HG03460 (cell line): ENCODE data around the gene TOMM20L.
A peak's percentile ranks its signal among the peaks of the same experiment; 100 is the strongest.
"Not testable (repeated sequence)": the region's sequence is repeated elsewhere in the genome, so short reads cannot be mapped to it uniquely, and the experiment has no call there.

Experiments used
- ATAC-seq: cut with Tn5 transposase; IDR thresholded peaks from one replicate; pipeline ENCODE4 v1.9.1; 2021; ENCODE audit not compliant: unreplicated experiment

The TOMM20L gene

DNA sequence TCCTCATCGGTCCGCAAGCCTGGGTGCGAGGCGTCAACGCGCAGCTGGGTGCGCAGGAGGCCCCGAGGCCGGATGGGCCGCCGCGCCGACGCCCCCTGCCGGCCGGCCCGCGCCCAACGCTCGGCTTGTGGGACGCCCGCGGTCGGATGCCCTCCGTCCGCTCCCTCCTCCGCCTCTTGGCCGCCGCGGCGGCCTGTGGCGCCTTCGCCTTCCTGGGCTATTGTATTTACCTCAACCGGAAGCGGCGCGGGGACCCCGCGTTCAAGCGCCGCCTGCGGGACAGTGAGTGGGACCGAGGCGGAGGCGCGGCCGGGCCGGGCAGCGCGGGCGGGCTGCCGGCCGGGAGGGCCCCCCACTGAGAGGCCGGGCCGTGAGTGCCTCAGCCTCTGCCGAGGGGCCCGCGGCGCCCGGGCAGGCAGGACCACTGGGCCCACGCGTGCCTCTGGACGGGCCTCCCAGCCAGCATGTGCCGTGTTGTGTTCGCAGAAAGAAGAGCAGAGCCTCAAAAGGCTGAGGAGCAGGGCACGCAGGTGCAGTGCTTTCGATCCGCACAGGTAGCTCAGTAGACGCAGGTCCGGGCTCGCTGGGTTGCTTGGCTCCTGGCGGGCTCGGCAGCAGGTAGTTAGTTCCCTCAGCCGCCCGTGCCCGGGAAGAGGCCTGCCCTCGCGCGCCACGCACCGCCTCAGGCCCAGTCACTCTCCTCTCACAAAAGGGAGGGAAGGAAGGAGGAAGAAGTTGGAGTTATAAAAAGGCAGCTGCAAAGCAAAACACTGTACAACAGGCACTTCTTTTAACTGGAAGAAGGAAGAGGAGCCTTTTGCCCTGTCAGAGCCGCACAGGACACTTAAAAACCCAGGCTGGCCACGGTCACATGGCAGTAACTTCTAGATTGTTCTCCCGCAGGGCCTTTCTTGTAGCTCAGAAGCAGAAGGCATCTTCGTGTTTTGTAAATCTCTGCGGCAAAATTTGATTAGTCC lies at the start of gene TOMM20L:
Gene TOMM20L (plus strand): TSS at position 119 of the 977 bp plus-strand sequence. CDS start 28 bp downstream, at position 147.
- peak; percentile 93 for ATAC-seq

DNA sequence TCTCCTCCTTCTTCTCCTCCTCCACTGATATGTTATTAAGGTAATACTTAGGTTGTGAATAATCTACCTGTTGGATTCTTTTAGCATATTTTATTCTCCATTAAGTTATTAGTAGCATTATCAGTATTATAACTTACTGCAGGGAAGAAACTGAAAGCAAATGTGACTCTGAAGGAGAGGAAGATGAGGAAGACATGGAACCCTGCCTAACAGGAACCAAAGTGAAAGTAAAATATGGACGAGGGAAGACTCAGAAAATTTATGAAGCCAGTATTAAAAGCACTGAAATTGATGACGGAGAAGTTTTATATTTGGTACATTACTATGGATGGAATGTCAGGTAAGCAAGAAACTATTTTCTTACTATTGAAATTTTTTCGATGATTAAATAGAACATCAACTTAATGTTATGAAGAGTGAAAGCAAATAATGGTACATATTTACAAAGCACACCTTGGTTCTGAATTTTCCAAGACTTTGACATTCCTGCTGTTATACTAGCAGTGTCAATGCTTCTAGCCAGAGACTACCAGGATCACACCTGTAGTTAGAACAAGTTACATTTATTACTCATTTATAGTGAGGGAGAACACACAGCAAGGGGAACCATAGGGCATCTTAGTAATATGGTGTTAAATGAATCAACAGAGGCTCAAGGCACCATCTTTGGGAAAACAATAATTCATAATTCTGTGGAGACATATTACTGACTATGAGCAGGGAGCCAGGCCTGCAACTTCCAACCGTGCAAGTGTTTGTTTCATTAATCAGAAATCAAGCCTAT lies 42.0 kb upstream of the TOMM20L start:
- no peak for ATAC-seq

DNA sequence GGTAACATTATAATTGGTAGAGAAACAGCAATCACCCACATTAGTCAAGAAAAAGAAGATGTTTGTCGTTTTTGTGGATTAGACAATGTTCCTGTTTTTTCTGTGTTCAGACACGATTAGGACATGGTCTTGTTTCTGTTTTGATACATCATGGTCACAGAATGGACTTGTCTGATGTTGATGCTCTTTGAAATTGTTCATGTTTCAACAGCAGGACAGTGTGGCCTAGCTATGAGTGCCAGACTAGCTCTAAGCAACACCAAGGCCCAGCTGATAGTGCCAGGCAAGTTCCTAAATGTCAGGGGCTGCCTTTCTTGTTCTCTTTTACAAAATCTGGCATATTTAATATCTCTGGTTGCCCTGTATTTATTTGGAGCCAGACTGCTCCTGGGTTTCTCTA lies 40.9 kb upstream of the TOMM20L start:
- no peak for ATAC-seq

DNA sequence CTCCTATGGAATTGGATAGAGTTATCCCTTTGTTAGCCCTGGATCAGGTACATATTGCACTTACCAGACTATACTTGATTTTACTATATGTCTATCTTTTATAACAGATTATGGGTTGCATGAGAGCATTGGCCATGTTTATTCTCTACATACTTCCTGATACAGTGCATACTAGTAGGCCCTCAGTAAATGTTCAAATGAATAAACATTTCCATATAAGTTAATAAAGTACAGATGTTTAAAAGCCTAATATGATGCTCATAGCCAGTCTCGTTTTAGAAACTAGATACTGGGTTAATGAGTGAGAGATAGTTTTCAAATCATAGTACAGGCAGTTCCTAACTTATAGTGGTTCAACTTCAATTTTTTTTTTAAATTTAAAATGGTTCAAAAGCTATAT lies 39.5 kb upstream of the TOMM20L start:
- ATAC-seq, result no peak

DNA sequence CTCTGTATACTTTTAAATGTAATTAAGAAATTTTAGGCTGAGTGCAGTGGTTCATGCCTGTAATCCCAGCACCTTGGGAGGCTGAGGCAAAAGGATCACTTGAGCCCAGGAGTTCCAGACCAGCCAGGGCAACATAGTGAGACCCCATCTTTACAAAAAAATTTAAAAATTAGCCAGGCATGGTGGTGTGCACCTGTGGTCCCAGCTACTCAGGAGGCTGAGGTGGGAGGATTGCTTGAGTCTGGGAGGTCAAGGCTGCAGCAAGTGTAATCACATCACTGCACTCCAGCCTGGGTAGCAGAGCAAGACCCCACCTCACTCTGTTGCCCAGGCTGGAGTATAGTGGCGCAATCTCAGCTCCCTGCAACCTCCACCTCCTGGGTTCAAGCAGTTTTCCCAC lies 33.5 kb upstream of the TOMM20L start:
- not testable (repeated sequence) for ATAC-seq

DNA sequence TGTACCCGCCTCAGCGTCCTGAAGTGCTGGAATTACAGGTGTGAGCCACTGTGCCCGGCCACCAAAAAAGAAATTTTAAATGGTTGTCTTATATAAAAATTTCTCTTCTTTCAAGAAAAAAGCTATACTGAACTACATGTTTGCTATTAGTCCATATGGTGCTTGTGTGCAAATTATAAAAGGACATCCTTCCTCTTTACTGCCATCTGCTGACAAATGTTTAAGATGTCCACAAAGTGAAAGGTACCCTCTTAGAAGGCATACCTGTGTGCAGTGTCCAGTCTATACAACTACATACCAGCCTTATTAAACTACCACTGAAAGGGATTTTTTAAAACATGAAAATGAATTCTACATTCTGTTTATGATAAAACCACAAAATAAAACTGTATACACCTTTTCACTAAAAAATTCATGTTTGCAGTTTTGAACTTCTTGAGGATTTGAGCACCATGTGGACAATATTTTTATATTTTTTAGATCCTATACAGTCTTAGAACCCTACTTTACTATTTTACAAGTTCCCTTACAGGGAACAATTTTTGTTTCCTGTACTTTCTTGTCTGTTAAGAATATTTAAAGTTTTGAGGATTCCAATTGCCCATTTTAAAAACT lies 32.8 kb upstream of the TOMM20L start:
- no peak for ATAC-seq

DNA sequence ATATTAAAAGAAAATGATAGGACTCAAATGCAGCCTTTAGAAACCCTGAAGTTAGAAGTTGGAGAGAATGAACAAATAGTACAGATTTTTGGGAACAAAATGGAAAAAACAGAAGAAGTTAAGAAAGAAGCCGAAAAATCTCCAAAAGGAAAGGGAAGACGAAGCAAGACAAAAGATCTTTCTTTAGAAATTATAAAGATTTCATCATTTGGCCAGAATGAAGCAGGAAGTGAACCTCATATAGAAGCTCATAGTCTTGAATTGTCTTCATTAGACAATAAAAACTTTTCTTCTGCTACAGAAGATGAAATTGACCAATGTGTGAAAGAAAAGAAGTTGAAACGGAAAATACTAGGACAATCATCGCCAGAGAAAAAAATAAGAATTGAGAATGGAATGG lies 31.4 kb upstream of the TOMM20L start:
- no peak for ATAC-seq

DNA sequence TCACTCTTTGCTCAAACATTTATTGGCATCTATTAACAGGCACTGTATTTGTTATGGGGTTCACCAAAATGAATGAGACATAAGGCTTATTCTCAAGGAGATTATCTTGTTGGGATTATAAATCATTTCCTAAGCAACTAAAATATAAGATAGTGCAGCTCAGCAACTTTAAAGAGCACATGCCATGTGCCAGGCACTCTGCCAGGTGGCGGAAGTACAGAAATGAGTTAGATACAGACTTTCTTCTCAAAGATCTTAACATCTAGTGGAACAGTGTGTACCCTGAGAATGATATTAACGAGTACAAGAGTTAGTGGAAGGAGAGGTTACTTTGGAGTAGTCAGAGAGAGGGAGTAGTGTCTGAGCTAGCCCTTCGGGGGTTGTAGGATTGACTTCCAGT lies 28.4 kb upstream of the TOMM20L start:
- no peak for ATAC-seq

DNA sequence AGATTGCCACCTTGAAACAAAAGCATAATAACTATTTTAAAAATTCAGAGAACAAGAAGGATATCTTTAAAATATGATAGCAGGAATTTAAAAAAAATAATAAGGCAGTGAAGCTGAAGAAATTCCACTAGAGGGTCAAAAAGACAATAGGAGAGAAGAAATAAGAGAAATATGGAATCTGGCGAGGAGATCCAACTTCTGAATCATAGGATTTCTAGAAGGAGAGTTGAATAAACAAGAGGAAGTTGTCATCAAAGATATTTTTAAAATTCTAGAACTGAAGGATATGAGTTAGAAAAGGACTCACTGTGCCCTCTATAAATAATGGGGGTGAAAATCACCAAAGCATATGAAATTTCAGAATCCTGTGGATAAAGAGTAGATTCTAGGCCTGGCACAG lies 26.8 kb upstream of the TOMM20L start:
- ATAC-seq, result no peak

DNA sequence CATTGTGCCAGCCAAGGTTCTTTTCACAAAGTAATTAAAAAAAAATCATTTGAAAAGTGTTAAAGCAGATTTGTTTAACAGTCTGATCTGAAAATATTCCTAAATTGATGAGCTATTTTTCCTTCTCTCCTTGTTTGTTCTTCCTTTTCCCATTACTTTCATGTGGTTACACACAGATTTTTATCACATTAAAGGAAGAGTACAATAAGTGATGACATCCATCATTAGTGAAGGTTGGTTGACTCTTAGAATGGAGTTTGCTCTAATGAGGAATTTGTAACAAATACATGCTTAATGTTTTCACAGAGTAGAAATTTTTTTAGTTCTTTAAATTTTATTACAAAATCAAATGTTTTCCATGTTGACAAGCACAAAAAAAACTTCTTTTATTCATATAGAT lies 18.9 kb upstream of the TOMM20L start:
- ATAC-seq, result no peak

DNA sequence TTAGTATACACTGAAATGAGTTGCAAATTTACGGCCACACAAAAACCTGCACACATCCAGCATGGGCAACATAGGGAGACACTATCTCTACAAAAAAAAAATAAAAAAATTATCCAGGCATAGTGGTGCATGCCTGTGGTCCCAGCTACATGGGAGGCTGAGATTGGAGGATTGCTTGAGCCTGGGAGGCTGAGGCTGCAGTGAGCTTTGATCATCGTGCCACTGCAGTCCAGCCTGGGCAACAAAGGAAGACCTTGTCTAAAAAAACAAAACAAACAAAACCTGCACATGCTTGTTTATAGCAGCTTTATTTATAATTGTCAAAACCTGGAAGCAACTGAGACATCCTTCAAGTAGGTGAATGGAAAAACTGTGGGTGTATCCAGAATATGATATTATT lies 4.9 kb upstream of the TOMM20L start:
- no peak for ATAC-seq

DNA sequence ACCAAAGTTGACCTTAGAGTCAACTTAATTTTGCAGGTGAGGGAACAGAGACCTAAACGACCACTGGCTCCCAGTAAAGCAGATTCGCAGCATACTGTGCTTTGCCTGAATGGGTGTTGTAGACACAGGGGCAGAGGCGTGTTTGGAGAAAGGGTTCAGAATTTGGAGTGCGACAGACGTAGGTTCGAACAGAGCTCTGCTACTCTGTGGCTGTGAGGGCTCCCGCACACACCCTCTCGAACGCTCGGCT lies 243 bp upstream of the TOMM20L start:
- ATAC-seq, result no peak

DNA sequence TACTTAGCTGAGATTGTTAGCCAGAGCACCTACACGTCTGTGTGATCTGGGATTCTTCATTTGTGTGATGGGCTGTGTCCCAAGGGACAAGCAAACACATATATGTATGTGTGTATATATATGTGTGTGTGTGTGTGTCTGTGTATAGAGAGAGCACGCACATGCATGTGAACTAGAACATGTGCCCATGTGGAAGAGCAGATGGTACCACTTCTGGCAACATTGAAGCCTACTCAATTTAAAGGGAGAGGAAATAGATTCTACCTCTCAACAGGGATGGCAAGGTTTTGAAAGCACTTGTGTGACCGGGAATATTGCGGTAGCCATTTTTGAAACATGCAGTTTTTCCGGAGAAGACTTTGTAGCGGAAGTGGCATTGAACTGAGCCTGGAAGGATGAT lies 1.4 kb downstream of the TOMM20L start:
- ATAC-seq, result no peak

DNA sequence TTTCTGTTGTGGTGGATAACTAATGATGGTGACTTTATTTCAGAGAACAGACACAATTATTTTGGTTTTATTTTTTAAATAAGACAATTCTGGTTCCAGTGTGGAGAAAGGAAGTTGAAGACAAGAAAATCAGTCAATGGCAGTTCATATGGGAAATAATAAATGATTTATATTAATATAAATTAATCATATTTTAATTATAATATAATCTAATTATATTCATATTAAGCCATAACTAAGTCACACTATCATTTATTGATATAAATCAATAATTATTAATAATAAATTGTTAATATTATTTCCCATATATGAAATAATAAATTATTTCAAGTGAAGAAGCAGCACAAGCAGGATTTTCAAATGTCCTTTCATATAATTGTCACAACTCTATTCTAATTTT lies 2.8 kb downstream of the TOMM20L start:
- ATAC-seq, result no peak

DNA sequence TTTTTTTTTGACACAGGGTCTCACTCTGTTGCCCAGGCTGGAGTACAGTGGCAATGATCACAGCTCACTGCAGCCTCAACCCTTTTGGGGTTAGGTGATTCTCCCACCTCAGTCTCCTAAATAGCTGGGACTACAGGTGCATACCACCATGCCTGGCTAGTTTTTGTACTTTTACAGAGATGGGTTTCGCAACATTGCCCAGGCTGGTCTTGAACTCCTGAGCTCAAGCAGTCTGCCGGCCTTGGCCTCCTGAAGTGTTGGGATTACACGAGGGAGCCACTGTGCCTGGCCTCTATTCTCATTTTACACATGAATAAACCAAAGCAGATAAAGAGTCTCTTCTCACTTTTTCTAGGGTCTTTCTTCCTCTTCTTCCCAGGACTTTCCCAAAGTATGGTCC lies 3.2 kb downstream of the TOMM20L start:
- no peak for ATAC-seq

DNA sequence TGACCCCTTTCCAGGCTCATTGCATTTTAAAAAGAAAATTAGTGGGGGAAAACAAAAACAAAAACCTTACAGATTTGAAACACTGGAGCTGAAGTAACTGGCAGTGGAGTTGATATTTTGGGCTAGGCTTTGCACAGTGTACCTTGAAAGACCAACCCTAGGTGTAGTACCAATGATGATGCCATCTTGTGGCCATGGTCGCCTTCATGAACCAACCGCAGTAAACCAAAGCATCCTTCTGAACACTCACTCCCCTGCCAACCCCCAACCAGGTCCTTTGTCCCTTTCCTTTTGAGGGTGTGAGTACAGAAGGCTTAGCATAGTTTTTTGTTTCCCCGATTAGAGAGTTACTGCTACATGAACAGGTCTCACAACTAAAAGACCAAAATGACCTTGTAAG lies 5.9 kb downstream of the TOMM20L start:
- ATAC-seq, result no peak

DNA sequence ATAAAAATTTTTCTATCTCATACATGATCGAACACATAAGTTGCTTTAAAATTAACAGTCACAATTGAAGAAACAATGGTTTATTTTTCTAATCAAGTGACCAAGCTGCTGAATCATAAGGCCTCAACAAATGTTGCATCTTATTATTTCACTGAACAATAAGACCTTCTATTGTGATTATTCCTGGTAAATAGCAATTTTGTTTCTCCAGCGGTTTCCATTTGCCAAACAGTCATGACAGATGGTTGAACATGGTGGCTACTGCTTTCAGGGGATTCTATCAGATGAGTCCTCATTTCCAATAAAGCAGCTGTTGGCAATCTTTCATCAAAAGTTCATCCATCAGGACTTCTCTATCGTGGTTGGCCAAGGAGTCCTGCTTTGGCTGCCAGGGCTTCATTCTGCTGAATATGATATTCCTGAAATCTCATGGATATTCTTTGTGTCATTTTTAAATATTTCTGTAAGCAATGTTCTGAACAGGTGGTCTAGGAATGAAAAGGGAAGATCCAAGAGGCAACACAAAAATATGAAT lies 13.0 kb downstream of the TOMM20L start:
- no peak for ATAC-seq

DNA sequence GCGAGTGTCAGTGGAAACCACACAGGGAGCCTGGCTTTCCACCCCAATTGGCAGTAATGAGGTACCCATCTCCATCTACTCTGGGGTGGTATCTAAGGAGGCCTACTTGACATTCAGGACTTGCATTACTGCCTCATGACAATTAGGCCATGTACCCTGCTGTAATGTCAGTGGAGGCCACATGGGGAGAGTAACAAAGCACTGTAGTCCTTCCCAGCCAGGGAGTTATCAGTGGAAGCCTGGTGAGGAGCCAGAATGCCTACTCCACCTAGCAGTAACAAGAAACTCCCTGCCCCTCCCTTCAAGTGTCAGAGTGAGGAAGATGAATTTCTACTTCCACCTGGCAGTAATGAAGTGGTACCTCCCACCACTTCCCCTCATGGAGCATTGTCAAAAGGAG lies 19.1 kb downstream of the TOMM20L start:
- ATAC-seq, result no peak

DNA sequence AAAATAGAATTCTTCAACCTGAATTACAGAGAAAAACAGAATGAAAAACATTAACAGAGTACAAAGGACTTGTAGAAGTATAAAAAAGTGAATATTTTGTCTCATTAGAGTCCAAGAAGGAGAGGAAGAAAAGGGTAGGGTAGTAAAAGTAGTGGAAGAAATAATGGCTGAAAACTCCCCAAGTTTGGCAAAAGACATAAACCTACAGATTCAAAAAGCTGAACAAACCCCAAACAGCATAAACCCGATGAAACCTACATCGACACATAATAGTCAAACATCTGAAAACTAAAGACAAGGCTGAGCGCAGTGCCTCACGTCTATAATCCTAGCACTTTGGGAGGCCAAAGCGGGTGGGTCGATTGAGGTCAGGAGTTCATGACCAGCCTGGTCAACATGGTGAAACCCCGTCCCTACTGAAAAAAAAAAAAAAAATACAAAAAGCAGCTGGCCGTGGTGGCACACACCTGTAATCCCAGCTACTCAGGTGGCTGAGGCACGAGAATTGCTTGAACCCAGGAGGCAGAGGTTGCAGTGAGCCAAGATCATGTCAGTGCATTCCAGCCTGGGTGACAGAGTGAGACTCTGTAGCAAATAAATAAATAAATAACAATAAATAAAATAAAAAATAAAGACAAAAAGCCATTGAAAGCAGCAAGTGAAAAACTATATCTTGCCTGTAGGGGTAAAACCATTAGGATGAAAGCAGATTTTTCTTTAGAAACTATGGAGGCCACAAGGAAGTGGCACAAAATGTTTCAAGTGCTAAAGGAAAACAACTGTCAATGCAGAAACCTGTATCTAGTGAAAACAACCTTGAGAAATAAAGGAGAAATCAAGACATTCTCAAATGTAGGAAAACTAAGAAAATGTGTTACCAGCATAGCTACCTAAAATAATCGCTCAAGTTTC lies 20.2 kb downstream of the TOMM20L start:
- no peak for ATAC-seq

DNA sequence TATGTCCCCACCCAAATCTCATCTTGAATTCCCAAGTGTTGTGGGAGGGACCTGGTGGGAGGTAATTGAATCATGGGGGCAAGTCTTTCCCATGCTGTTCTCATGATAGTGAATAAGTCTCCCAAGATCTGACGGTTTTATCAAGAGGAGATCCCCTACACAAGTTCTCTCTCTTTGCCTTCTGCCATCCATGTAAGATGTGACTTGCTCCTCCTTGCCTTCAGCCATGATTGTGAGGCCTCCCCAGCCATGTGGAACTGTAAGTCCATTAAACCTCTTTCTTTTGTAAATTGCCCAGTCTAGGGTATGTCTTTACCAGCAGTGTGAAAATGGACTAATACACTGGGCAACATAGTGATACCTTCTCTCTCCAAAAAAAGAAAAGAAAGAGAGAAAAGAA lies 21.2 kb downstream of the TOMM20L start:
- ATAC-seq, result not testable (repeated sequence)
